ENCODE data around the gene PIK3R5. TPM values are rescaled to one million over a fixed set of nuclear protein-coding genes. Genes with fewer than 3 reads are reported as not detected.

PIK3R5 gene
- total RNA-seq, 1 experiment from 2014 or later: not detected

- H3K9me3 Mint-ChIP-seq (ENCODE audit: low read depth, unreplicated experiment): no peaks in the 10 kb centered on the region
- no peak for TF ChIP-seq CTCF (IDR thresholded peaks at IDR 0.05; ENCODE audit: unreplicated experiment)
- no TSS peak for BruUV-seq (replicated peaks)
- H3K27me3 Mint-ChIP-seq (ENCODE audit: unreplicated experiment): peaks cover 83% of the 10 kb centered on the region
- peaks cover 5% of the 10 kb centered on the region for H3K36me3 Mint-ChIP-seq (ENCODE audit: insufficient read depth, unreplicated experiment)
- DNase-seq: no peak
- no peaks in the 10 kb centered on the region for H3K4me1 Mint-ChIP-seq (ENCODE audit: low read depth, unreplicated experiment)
- H3K4me3 Mint-ChIP-seq (ENCODE audit: low read depth, unreplicated experiment): no peak overlapping the region
- H3K27ac Mint-ChIP-seq (ENCODE audit: unreplicated experiment): no peak overlapping the region
- CTCF ChIA-PET: interaction anchor here (0.6 kb wide), 1 partner anchor 654 kb away, joined by 3 read pairs; no protein-coding TSS in a partner anchor
- intact Hi-C loops (cut with micrococcal nuclease; ENCODE audit: unreplicated experiment): no loop called here
Measured at GRCh38 chr17:8877984-8878383, 87.5 kb downstream of the PIK3R5 start.

- CTCF ChIA-PET: no interaction called here
- no peaks in the 10 kb centered on the region for H3K4me1 Mint-ChIP-seq (ENCODE audit: low read depth, unreplicated experiment)
- no peak for DNase-seq
- intact Hi-C loops (cut with micrococcal nuclease; ENCODE audit: unreplicated experiment): no loop called here
- BruUV-seq (replicated peaks): no TSS peak
- H3K4me3 Mint-ChIP-seq (ENCODE audit: low read depth, unreplicated experiment): no peak overlapping the region
- no peak for TF ChIP-seq CTCF (IDR thresholded peaks at IDR 0.05; ENCODE audit: unreplicated experiment)
- H3K9me3 Mint-ChIP-seq (ENCODE audit: low read depth, unreplicated experiment): no peaks in the 10 kb centered on the region
- H3K27me3 Mint-ChIP-seq (ENCODE audit: unreplicated experiment): peaks cover 72% of the 10 kb centered on the region
- H3K36me3 Mint-ChIP-seq (ENCODE audit: insufficient read depth, unreplicated experiment): peaks cover 5% of the 10 kb centered on the region
- no peak overlapping the region for H3K27ac Mint-ChIP-seq (ENCODE audit: unreplicated experiment)
Measured at GRCh38 chr17:8875957-8876356, 89.5 kb downstream of the PIK3R5 start.

- Mint-ChIP-seq H3K27ac (ENCODE audit: unreplicated experiment) (no peak overlapping the region), H3K36me3 (ENCODE audit: insufficient read depth, unreplicated experiment) (peaks cover 5% of the 10 kb centered on the region), H3K4me1 (ENCODE audit: low read depth, unreplicated experiment) (no peaks in the 10 kb centered on the region), H3K9me3 (ENCODE audit: low read depth, unreplicated experiment) (no peaks in the 10 kb centered on the region), H3K27me3 (ENCODE audit: unreplicated experiment) (peaks cover 72% of the 10 kb centered on the region), H3K4me3 (ENCODE audit: low read depth, unreplicated experiment) (no peak overlapping the region)
- intact Hi-C loops (cut with micrococcal nuclease; ENCODE audit: unreplicated experiment): no loop called here
- BruUV-seq (replicated peaks): no TSS peak
- no peak for DNase-seq
- CTCF ChIA-PET: no interaction called here
- no peak for TF ChIP-seq CTCF (IDR thresholded peaks at IDR 0.05; ENCODE audit: unreplicated experiment)
Measured at GRCh38 chr17:8875436-8875835, 90.1 kb downstream of the PIK3R5 start.

- H3K4me1 Mint-ChIP-seq (ENCODE audit: low read depth, unreplicated experiment): no peaks in the 10 kb centered on the region
- peaks cover 72% of the 10 kb centered on the region for H3K27me3 Mint-ChIP-seq (ENCODE audit: unreplicated experiment)
- no peak for TF ChIP-seq CTCF (IDR thresholded peaks at IDR 0.05; ENCODE audit: unreplicated experiment)
- H3K9me3 Mint-ChIP-seq (ENCODE audit: low read depth, unreplicated experiment): no peaks in the 10 kb centered on the region
- intact Hi-C loops (cut with micrococcal nuclease; ENCODE audit: unreplicated experiment): no loop called here
- peaks cover 5% of the 10 kb centered on the region for H3K36me3 Mint-ChIP-seq (ENCODE audit: insufficient read depth, unreplicated experiment)
- H3K4me3 Mint-ChIP-seq (ENCODE audit: low read depth, unreplicated experiment): no peak overlapping the region
- H3K27ac Mint-ChIP-seq (ENCODE audit: unreplicated experiment): no peak overlapping the region
- no TSS peak for BruUV-seq (replicated peaks)
- CTCF ChIA-PET: no interaction called here
- no peak for DNase-seq
Measured at GRCh38 chr17:8873801-8874715, 91.4 kb downstream of the PIK3R5 start.

Measured in Calu3 (cell line).